Thyroid gland (tissue), 4 donors: ENCODE measurements around the gene CRNKL1. TPM values are rescaled to one million over a fixed set of nuclear protein-coding genes. Genes with fewer than 3 reads are reported as not detected.
"Not testable (repeated sequence)": the region's sequence is repeated elsewhere in the genome, so short reads cannot be mapped to it uniquely, and the experiment has no call there.

ENCODE experiments used
- DNase-seq, 2 donors: peaks; one replicate each; pipeline ENCODE4 v3.0.0-alpha.2; 2019
- H3K27ac ChIP-seq, 3 donors: fragments of 200-600 bp; sonication (generic); 1 replicate in 2 of 3; 2 replicates in 1 of 3; pipeline ENCODE4 v1.5.1; 2016 to 2019; ENCODE audit warnings: mild to moderate bottlenecking in 1 of 3, moderate library complexity in 1 of 3
- H3K27me3 ChIP-seq: fragments of 200-600 bp; sonication (generic); one replicate; pipeline ENCODE4 v1.5.1; 2019
- H3K36me3 ChIP-seq, 2 donors: fragments of 200-600 bp; sonication (generic); one replicate each; pipeline ENCODE4 v1.5.1; 2016 to 2019
- H3K4me1 ChIP-seq, 2 donors: fragments of 200-600 bp; sonication (generic); one replicate each; pipeline ENCODE4 v1.5.1; 2017 to 2019
- H3K4me3 ChIP-seq, 3 donors: fragments of 200-600 bp; sonication (generic); replicated peaks in 1 of 3; 1 replicate in 2 of 3; 2 replicates in 1 of 3; pipeline ENCODE4 v1.5.1; 2016; ENCODE audit warnings: mild to moderate bottlenecking in 1 of 3
- H3K9me3 ChIP-seq: fragments of 200-600 bp; sonication (generic); one replicate; pipeline ENCODE4 v1.5.1; 2017
- POLR2A ChIP-seq, 2 donors: fragments of 450-650 bp; IDR thresholded peaks; one replicate each; pipeline ENCODE4 v1.6.1; 2017; ENCODE audit warnings: antibody characterized with exemption in 2 of 2, mild to moderate bottlenecking in 2 of 2, moderate library complexity in 1 of 2
- WGBS, 2 donors: methylation state at CpG; one replicate each; pipeline ENCODE4 v1.1.5; 2017; 5-methylcytosine and 5-hydroxymethylcytosine counted together
- intact Hi-C: fragments of 100-400 bp; cut with DNase I; formaldehyde crosslinking; loops from one replicate; pipeline ENCODE4 v1.15.1; 2023
- total RNA-seq, 4 donors: library from RNA; depleted of rRNA; stranded (reverse); fragments of >200 nt; gene quantifications; one replicate each; pipeline ENCODE4 v1.2.3, GENCODE V29; 2016
- TF ChIP-seq, protein P1 (sequence below), 6 experiments: fragments of 200-600 bp in 3 of 6; fragments of 450-650 bp in 3 of 6; sonication (generic) in 3 of 6; IDR thresholded peaks; one replicate each; pipeline ENCODE4 v1.5.1; 2016 to 2019; ENCODE audit warnings: antibody characterized with exemption in 6 of 6, mild to moderate bottlenecking in 2 of 6, inconsistent platforms in 1 of 6, moderate library complexity in 1 of 6

Gene CRNKL1
- total RNA-seq, 4 donors from 2014 or later = 23.6 to 35.2 (median 27.2) TPM

DNA sequence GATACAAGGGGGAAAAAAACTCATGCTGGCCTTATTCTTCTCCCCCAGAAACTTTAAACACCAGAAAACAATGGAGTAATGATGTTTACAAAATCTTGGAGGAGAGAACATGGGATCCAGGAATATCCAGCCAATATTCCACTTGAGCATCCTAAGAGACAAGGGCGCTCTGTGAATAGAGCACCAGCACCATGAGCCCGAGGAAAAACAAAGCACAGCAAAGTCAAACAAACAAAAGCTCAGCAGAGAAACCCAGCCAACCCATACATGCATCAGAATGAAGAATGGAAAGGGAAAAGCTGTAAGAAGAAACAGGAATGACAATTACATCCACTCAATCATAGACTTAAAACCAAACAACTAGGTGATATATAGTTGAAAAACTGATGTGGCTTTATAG is 39.7 kb downstream of the CRNKL1 start:
- H3K27ac ChIP-seq = no peak overlapping the region
- no peak overlapping the region for H3K4me3 ChIP-seq

DNA sequence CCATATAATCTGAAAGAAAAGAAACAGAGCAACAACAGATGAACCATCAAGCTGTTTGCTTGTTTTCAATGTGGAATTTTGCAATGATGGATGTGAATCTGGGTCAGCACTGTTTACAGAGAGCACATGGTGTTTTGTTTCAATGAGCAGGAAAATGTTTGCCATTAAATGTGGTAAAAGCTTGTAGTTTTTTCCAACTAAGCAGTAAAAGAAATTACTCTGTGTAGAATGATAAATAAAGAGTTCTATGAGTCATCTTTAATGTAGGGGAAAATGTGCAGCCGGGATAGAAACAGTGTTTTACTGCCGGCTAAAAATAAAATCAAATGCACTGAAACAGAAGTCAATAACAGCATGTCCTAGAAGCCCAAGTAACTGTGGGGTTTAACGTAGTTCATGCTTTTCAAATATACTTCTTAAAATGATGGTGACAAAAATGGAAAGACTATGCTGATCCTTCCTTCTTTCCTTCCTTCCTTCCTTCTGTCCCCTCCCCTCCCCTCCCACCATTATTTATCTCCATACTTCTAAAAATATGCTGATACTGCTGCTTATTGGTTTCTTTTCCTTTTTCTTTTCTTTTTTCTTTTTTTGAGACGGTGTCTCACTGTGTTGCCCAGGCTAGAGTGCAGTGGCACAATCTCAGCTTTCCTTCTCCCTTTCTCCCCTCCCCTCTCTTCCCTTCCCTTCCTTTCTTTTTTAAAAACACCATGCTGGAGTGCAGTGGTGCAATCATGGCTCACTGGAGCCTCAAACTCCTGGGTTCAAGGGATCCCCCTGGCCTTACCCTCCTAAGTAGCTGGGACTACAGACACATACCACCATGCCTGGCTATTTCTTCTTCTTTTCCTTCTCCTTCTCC is 41.4 kb downstream of the CRNKL1 start:
- 57 to 61% methylated on average over 4 of the region's 4 CpGs for WGBS, 2 donors
- Histone ChIP-seq H3K36me3 (no peaks in the 10 kb centered on the region), H3K27ac (peak overlapping the region; percentile 18 to 54 (median 46)), H3K4me1 (peaks cover 0 to 15% of the 10 kb centered on the region in 2 donors), H3K4me3 (no peak overlapping the region), H3K9me3 (no peaks in the 10 kb centered on the region), H3K27me3 (no peaks in the 10 kb centered on the region)
- TF ChIP-seq, protein P1, sequence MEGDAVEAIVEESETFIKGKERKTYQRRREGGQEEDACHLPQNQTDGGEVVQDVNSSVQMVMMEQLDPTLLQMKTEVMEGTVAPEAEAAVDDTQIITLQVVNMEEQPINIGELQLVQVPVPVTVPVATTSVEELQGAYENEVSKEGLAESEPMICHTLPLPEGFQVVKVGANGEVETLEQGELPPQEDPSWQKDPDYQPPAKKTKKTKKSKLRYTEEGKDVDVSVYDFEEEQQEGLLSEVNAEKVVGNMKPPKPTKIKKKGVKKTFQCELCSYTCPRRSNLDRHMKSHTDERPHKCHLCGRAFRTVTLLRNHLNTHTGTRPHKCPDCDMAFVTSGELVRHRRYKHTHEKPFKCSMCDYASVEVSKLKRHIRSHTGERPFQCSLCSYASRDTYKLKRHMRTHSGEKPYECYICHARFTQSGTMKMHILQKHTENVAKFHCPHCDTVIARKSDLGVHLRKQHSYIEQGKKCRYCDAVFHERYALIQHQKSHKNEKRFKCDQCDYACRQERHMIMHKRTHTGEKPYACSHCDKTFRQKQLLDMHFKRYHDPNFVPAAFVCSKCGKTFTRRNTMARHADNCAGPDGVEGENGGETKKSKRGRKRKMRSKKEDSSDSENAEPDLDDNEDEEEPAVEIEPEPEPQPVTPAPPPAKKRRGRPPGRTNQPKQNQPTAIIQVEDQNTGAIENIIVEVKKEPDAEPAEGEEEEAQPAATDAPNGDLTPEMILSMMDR (IDR thresholded peaks at IDR 0.05) = no peak
- no peak for TF ChIP-seq POLR2A (IDR thresholded peaks at IDR 0.05)
- intact Hi-C loops = no loop called here
- no peak for DNase-seq

More for the DNA sequence above, 39.7 kb downstream of the CRNKL1 start:
- Histone ChIP-seq H3K4me1 (peaks cover 5 to 20% of the 10 kb centered on the region in 2 donors), H3K27me3 (no peaks in the 10 kb centered on the region), H3K9me3 (no peaks in the 10 kb centered on the region), H3K36me3 (no peaks in the 10 kb centered on the region)
- 57% methylated on average over 2 of the region's 2 CpGs for WGBS, 2 donors
- no peak for TF ChIP-seq POLR2A (IDR thresholded peaks at IDR 0.05)
- TF ChIP-seq, protein P1 (IDR thresholded peaks at IDR 0.05) = no peak
- intact Hi-C loops = no loop called here
- DNase-seq = no peak

DNA sequence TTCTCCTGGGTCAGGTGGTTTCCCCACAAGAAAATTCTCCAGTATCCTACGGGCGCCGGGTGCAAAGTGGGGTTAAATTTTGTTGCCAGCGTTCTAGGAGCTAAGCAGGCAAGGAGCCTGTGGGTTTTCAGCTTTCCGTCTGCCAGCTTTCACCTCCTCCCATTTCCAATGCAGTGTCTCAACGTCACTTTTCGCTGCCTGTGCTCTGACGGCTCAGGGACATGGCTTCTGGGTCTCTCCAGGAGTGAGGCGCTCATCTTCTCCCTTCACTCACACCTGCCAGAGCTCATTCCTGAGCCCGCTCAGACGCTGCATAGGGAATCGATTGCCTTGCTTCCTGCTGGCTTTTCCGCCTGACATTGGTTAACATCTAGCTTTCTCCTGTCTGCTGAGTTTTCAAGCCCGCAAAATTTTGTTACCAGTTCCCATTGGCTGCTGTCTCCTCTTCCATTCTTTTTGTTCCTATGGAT is 42.4 kb downstream of the CRNKL1 start:
- Histone ChIP-seq H3K36me3 (no peaks in the 10 kb centered on the region), H3K9me3 (no peaks in the 10 kb centered on the region), H3K4me3 (no peak overlapping the region), H3K27ac (peak overlapping the region in 1 of 3 donors; percentile 54), H3K4me1 (peaks cover 0 to 24% of the 10 kb centered on the region in 2 donors), H3K27me3 (no peaks in the 10 kb centered on the region)
- intact Hi-C loops = no loop called here
- DNase-seq = no peak
- no peak for TF ChIP-seq POLR2A (IDR thresholded peaks at IDR 0.05)
- TF ChIP-seq, protein P1 (IDR thresholded peaks at IDR 0.05) = no peak
- 58 to 73% methylated on average over 14 of the region's 14 CpGs for WGBS, 2 donors

DNA sequence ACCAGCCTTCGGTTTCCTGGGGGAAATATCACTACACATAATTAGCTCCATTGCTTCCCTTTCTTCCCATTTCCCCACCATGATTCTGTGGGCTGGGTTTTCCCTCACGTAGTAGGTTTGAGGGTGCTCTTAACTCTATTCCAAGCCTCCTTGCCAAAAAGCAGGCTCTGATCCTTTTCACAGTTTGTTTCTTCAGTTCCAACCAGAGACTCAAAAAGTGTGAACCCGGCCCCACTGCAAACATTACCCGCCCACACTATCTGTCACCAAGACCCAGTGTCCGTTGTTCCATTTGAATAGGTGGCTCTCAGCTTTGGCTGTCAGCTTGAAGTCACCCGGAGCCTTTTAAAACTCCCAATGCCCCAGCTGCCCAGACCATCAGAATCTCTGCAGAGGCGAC is 46.9 kb downstream of the CRNKL1 start:
- Histone ChIP-seq H3K36me3 (peaks cover 4 to 8% of the 10 kb centered on the region in 2 donors), H3K9me3 (no peaks in the 10 kb centered on the region), H3K4me1 (peaks cover 15 to 33% of the 10 kb centered on the region in 2 donors), H3K27me3 (no peaks in the 10 kb centered on the region), H3K27ac (peak overlapping the region in 2 of 3 donors; percentile 53 to 55), H3K4me3 (no peak overlapping the region)
- intact Hi-C loops = no loop called here
- peak; percentile 63 to 65 for DNase-seq
- WGBS, 2 donors = 41 to 48% methylated on average over 7 of the region's 7 CpGs
- no peak for TF ChIP-seq POLR2A (IDR thresholded peaks at IDR 0.05)
- TF ChIP-seq, protein P1 (IDR thresholded peaks at IDR 0.05) = no peak

DNA sequence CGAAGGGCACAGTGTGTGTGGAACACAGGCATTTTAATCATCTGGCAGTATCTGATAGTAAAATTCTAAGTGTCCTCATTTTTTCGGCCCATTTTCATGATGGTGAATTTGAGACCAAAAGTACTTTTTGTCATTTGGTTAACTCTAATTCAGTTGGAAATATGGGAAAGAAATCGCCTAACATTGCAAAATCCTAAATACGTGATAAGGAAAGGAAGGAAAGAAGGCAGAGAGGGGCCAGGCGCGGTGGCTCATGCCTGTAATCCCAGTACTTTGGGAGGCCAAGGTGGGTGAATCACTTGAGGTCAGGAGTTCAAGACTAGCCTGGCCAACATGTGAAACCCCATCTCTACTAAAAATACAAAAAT is 48.3 kb downstream of the CRNKL1 start:
- H3K27me3 ChIP-seq, intact Hi-C loops, H3K9me3 ChIP-seq, H3K4me3 ChIP-seq, DNase-seq: not testable (repeated sequence)
- Histone ChIP-seq H3K27ac (peak overlapping the region; percentile 55 to 91 (median 77)), H3K4me1 (peaks cover 23 to 38% of the 10 kb centered on the region in 2 donors), H3K36me3 (peaks cover 5 to 13% of the 10 kb centered on the region in 2 donors)
- WGBS, 2 donors = 55 to 58% methylated on average over 6 of the region's 6 CpGs
